ENCODE measurements around the gene DROSHA. TPM values are rescaled to one million over a fixed set of nuclear protein-coding genes. Genes with fewer than 3 reads are reported as not detected.
A peak's percentile ranks its signal among the peaks of the same experiment; 100 is the strongest.

The DROSHA gene
- total and polyA plus RNA-seq, 2 donors (not counting 3 experiments of a cell fraction or from before 2014, with no cell fraction given) = 49.1 to 96.4 TPM

GRCh38 chr5:31492869-31493268 is 39.0 kb downstream of the DROSHA start:
- Histone ChIP-seq H2AFZ (ENCODE audit: low read depth, low read length) (no peak overlapping the region), H3K4me2 (ENCODE audit: insufficient read depth, low read length) (peak overlapping the region; percentile 49), H3K27me3 (ENCODE audit: control insufficient read depth in 2 of 2, insufficient read depth in 2 of 2, low read length in 2 of 2) (no peaks in the 10 kb centered on the region), H3K4me3 (replicated peaks in 1 of 3; ENCODE audit: insufficient read depth in 1 of 3, low read depth in 1 of 3, low read length in 3 of 3) (no peak overlapping the region), H3K9ac (replicated peaks; ENCODE audit: extremely low read depth, insufficient read depth, low read length) (no peak overlapping the region), H3K4me1 (ENCODE audit: control insufficient read depth, extremely low read depth, insufficient read depth, low read length) (peaks cover 23% of the 10 kb centered on the region), H4K20me1 (replicated peaks; ENCODE audit: control insufficient read depth, extremely low read depth, insufficient read depth, low read length) (no peaks in the 10 kb centered on the region), H3K79me2 (ENCODE audit: control insufficient read depth, insufficient read depth, low read length) (no peaks in the 10 kb centered on the region), H3K36me3 (ENCODE audit: control insufficient read depth in 2 of 2, extremely low read depth in 1 of 2, insufficient read depth in 2 of 2, low read length in 2 of 2) (peaks cover 13 to 22% of the 10 kb centered on the region in 2 experiments), H3K9me3 (replicated peaks; ENCODE audit: control insufficient read depth, insufficient read depth, low read length) (no peaks in the 10 kb centered on the region), H3K27ac (ENCODE audit: insufficient read depth, low read depth, low read length) (peak overlapping the region; percentile 74), H3K9me1 (replicated peaks; ENCODE audit: control insufficient read depth, extremely low read depth, insufficient read depth, low read length) (no peaks in the 10 kb centered on the region)
- peak; percentile 93 for DNase-seq (ENCODE audit: low read depth, low spot score)
- no TSS peak for BruUV-seq (replicated peaks)
- dilution Hi-C loops (cut with MboI; ENCODE audit: extremely low pct_ligation_motif_present, low sequenced_read_pairs) = no loop called here
- FAIRE-seq = peak; percentile 79
- intact Hi-C loops (cut with micrococcal nuclease) = loop anchor here (1.0 to 5.0 kb wide), 4 partner anchors 8 to 606 kb away; partner anchors contain the start of genes C5orf22 and DROSHA
- TF ChIP-seq EZH2 (IDR thresholded peaks at IDR 0.05; ENCODE audit: borderline replicate concordance, low read depth, low read length, severe bottlenecking) = no peak
- TF ChIP-seq MYC (IDR thresholded peaks at IDR 0.05; ENCODE audit: low read depth, low read length) = no peak
- peak; percentile 60 for TF ChIP-seq POLR2AphosphoS5 (IDR thresholded peaks at IDR 0.05; ENCODE audit: insufficient read depth, low read depth, low read length)
- TF ChIP-seq CTCF (IDR thresholded peaks at IDR 0.05; ENCODE audit: extremely low read depth in 1 of 2, insufficient read depth in 1 of 2, low read depth in 1 of 2, low read length in 2 of 2) = no peak
- no peak for TF ChIP-seq GATA2 (IDR thresholded peaks at IDR 0.05; ENCODE audit: insufficient read depth, insufficient read length, low read depth, low read length)
- TF ChIP-seq POLR2A (IDR thresholded peaks at IDR 0.05; ENCODE audit: low read depth, low read length) = no peak
- peak; percentile 60 for TF ChIP-seq FOS (IDR thresholded peaks at IDR 0.05; ENCODE audit: borderline replicate concordance, insufficient read depth, low read length)
- peak; percentile 76 for TF ChIP-seq JUN (IDR thresholded peaks at IDR 0.05; ENCODE audit: borderline replicate concordance, insufficient read depth, insufficient read length, low read depth)
- TF ChIP-seq MAX (IDR thresholded peaks at IDR 0.05; ENCODE audit: insufficient read depth, insufficient read length) = no peak
- ChIA-PET POLR2A (no interaction called here), CTCF (interaction anchor here (0.7 to 2.0 kb wide), 4 partner anchors 8 to 584 kb away, joined by 3 to 5 read pairs (median 3); no protein-coding TSS in a partner anchor)

Data from endothelial cell of umbilical vein (primary cell).